H1 (cell line): ENCODE measurements around the gene CD7. TPM values are rescaled to one million over a fixed set of nuclear protein-coding genes. Genes with fewer than 3 reads are reported as not detected.

Experiments
- CTCF ChIA-PET: fragments of 300-600 bp; sonication (Branson Sonifier 250); formaldehyde crosslinking; loops from one replicate; lab custom pipeline; 2021; ENCODE audit not compliant: partially characterized antibody; lab: Charles Lee
- POLR2A ChIA-PET: fragments of 300-600 bp; sonication (Branson Sonifier 250); formaldehyde crosslinking; loops from one replicate; lab custom pipeline; 2021; ENCODE audit warnings: inconsistent platforms; ENCODE audit not compliant: partially characterized antibody; lab: Charles Lee
- DNase-seq, 2 experiments: peaks; one replicate each; pipeline versions ENCODE4 v3.0.0 to v3.0.0-alpha.2; 2010 to 2022; ENCODE audit warnings: low spot score in 2 of 2, low read depth in 1 of 2, mixed read lengths in 1 of 2
- FAIRE-seq: peaks from 2 replicates; lab custom pipeline; 2011; peaks lifted over from hg19 to GRCh38; lab: Jason Lieb, UNC
- H2AFZ ChIP-seq: 2 replicates; pipeline ENCODE4 v1.8.1; 2012; ENCODE audit warnings: low read length, inconsistent platforms
- H2AK5ac ChIP-seq: 2 replicates; pipeline ENCODE4 v1.6.1; 2013; ENCODE audit warnings: low read depth, low read length
- H2BK120ac ChIP-seq: replicated peaks from 2 replicates; pipeline ENCODE3; 2013; ENCODE audit warnings: low read depth, low read length, inconsistent platforms
- H2BK12ac ChIP-seq: 2 replicates; pipeline ENCODE4 v1.6.1; 2013; ENCODE audit warnings: low read depth, low read length
- H2BK15ac ChIP-seq: 2 replicates; pipeline ENCODE4 v1.6.1; 2013; ENCODE audit warnings: low read length
- H2BK20ac ChIP-seq: 2 replicates; pipeline ENCODE4 v1.6.1; 2013; ENCODE audit warnings: low read length
- H2BK5ac ChIP-seq: 2 replicates; pipeline ENCODE4 v1.6.1; 2013; ENCODE audit warnings: low read depth, low read length
- H3K14ac ChIP-seq: 2 replicates; pipeline ENCODE4 v1.6.1; 2013; ENCODE audit warnings: inconsistent platforms; ENCODE audit not compliant: insufficient read length
- H3K18ac ChIP-seq: 2 replicates; pipeline ENCODE4 v1.6.1; 2013; ENCODE audit warnings: low read length; ENCODE audit errors: extremely low read depth
- H3K23ac ChIP-seq: 2 replicates; pipeline ENCODE4 v1.6.1; 2013; ENCODE audit warnings: inconsistent platforms; ENCODE audit not compliant: insufficient read length
- H3K23me2 ChIP-seq: 2 replicates; pipeline ENCODE4 v1.6.1; 2013; ENCODE audit warnings: low read depth, low read length
- H3K27ac ChIP-seq: 2 replicates; pipeline ENCODE4 v1.6.1; 2011; ENCODE audit warnings: low read depth, low read length, inconsistent platforms
- H3K27me3 ChIP-seq, 4 experiments: replicated peaks in 1 of 4; 1 replicate in 1 of 4; 2 replicates in 3 of 4; pipeline versions ENCODE4 v1.6.1 to v1.8.1; 2011 to 2013; ENCODE audit warnings: low read length in 3 of 4, mild to moderate bottlenecking in 3 of 4, inconsistent platforms in 2 of 4, mixed read lengths in 2 of 4, moderate library complexity in 1 of 4; ENCODE audit not compliant: control insufficient read depth in 3 of 4, insufficient read depth in 3 of 4; ENCODE audit errors: extremely low read depth in 1 of 4
- H3K36me3 ChIP-seq, 4 experiments: 2 replicates each; pipeline versions ENCODE4 v1.6.1 to v1.8.1; 2011 to 2013; ENCODE audit warnings: mild to moderate bottlenecking in 4 of 4, low read length in 3 of 4, moderate library complexity in 2 of 4, control low read depth in 1 of 4, inconsistent platforms in 1 of 4; ENCODE audit not compliant: insufficient read depth in 4 of 4, control insufficient read depth in 2 of 4
- H3K4ac ChIP-seq: replicated peaks from 2 replicates; pipeline ENCODE3; 2013; ENCODE audit warnings: low read length, low read depth, mixed read lengths, inconsistent platforms; ENCODE audit not compliant: insufficient read length
- H3K4me1 ChIP-seq, 4 experiments: replicated peaks in 1 of 4; 1 replicate in 1 of 4; 2 replicates in 3 of 4; pipeline versions ENCODE4 v1.6.1 to v1.8.1; 2011 to 2013; ENCODE audit warnings: low read length in 3 of 4, inconsistent platforms in 2 of 4, mixed read lengths in 1 of 4; ENCODE audit not compliant: insufficient read depth in 4 of 4, control insufficient read depth in 3 of 4
- H3K4me2 ChIP-seq, 2 experiments: 2 replicates each; pipeline versions ENCODE4 v1.6.1 to v1.8.1; 2011 to 2013; ENCODE audit warnings: low read depth in 2 of 2, low read length in 2 of 2, control low read depth in 1 of 2, inconsistent platforms in 1 of 2, mild to moderate bottlenecking in 1 of 2; ENCODE audit not compliant: insufficient read depth in 1 of 2
- H3K4me3 ChIP-seq, 4 experiments: fragments of 200-600, 300-600 bp in 1 of 4; sonication (generic), shearing (Covaris generic), sonication (Bioruptor Twin) in 1 of 4; 2 replicates each; pipeline versions ENCODE4 v1.5.1 to v1.8.1; 2011 to 2016; ENCODE audit warnings: low read length in 4 of 4, low read depth in 3 of 4, control low read depth in 2 of 4, inconsistent platforms in 2 of 4, mild to moderate bottlenecking in 2 of 4, mixed read lengths in 1 of 4, moderate library complexity in 1 of 4; ENCODE audit not compliant: insufficient read depth in 2 of 4; ENCODE audit errors: extremely low read depth in 1 of 4
- H3K56ac ChIP-seq: replicated peaks from 2 replicates; pipeline ENCODE3; 2013; ENCODE audit warnings: low read depth, mild to moderate bottlenecking, mixed read lengths, low read length, inconsistent platforms; ENCODE audit not compliant: insufficient read length
- H3K79me1 ChIP-seq: 2 replicates; pipeline ENCODE4 v1.6.1; 2013; ENCODE audit warnings: low read depth, low read length, control low read depth
- H3K79me2 ChIP-seq, 2 experiments: 2 replicates each; pipeline versions ENCODE4 v1.6.1 to v1.8.1; 2012 to 2013; ENCODE audit warnings: low read length in 2 of 2, mild to moderate bottlenecking in 2 of 2, inconsistent platforms in 1 of 2; ENCODE audit not compliant: insufficient read depth in 2 of 2, control insufficient read depth in 1 of 2
- H3K9ac ChIP-seq, 4 experiments: replicated peaks in 1 of 4; 1 replicate in 1 of 4; 2 replicates in 3 of 4; pipeline versions ENCODE4 v1.6.1 to v1.8.1; 2011 to 2013; ENCODE audit warnings: low read depth in 3 of 4, low read length in 3 of 4, control low read depth in 2 of 4, mild to moderate bottlenecking in 2 of 4, moderate library complexity in 2 of 4, inconsistent platforms in 1 of 4; ENCODE audit errors: extremely low read depth in 1 of 4
- H3K9me3 ChIP-seq, 2 experiments: 2 replicates each; pipeline versions ENCODE4 v1.6.1 to v1.8.1; 2012 to 2013; ENCODE audit warnings: mild to moderate bottlenecking in 2 of 2, moderate library complexity in 2 of 2, control low read depth in 1 of 2, inconsistent platforms in 1 of 2, low read depth in 1 of 2, low read length in 1 of 2, mixed read lengths in 1 of 2; ENCODE audit not compliant: insufficient read depth in 2 of 2
- H4K20me1 ChIP-seq, 2 experiments: replicated peaks in 1 of 2; 2 replicates each; pipeline versions ENCODE3 to v1.8.1; 2011 to 2013; ENCODE audit warnings: inconsistent platforms in 2 of 2, low read length in 2 of 2, mild to moderate bottlenecking in 1 of 2; ENCODE audit not compliant: insufficient read depth in 2 of 2, control insufficient read depth in 1 of 2
- H4K5ac ChIP-seq: 2 replicates; pipeline ENCODE4 v1.6.1; 2013; ENCODE audit warnings: low read length, low read depth, mixed read lengths, inconsistent platforms; ENCODE audit not compliant: insufficient read length
- H4K8ac ChIP-seq: 2 replicates; pipeline ENCODE4 v1.8.0; 2013; ENCODE audit warnings: mild to moderate bottlenecking, moderate library complexity, low read length, inconsistent platforms; ENCODE audit not compliant: insufficient read depth; ENCODE audit errors: extremely low read depth
- H4K91ac ChIP-seq: replicated peaks from 2 replicates; pipeline ENCODE3; 2013; ENCODE audit warnings: low read length, mixed read lengths, inconsistent platforms; ENCODE audit not compliant: insufficient read length
- CBX5 ChIP-seq: fragments of 300-800, 300-1000 bp; sonication (generic); IDR thresholded peaks from 2 replicates; pipeline ENCODE4 v1.7.1; 2016; ENCODE audit warnings: antibody characterized with exemption, low read length, low read depth
- HDAC6 ChIP-seq: IDR thresholded peaks from one replicate; pipeline ENCODE4 v1.7.1; 2012; ENCODE audit warnings: low read depth, mild to moderate bottlenecking, inconsistent platforms, low read length, moderate library complexity
- SUZ12 ChIP-seq: fragments of 200-600 bp; sonication (generic); IDR thresholded peaks from 2 replicates; pipeline ENCODE4 v1.6.1; 2012; ENCODE audit warnings: mild to moderate bottlenecking, inconsistent platforms, low read length, moderate library complexity, mixed read lengths
- WGBS, 2 experiments: shearing (Covaris generic) in 1 of 2; methylation state at CpG; one replicate each; pipeline versions ENCODE4 v1.1.6 to v1.1.7; 2013 to 2015; ENCODE audit warnings: low lambda C conversion rate in 2 of 2, mixed read lengths in 2 of 2, inconsistent platforms in 1 of 2, low coverage in 1 of 2, missing lambda C conversion rate in 1 of 2; ENCODE audit not compliant: insufficient replicate concordance in 2 of 2, insufficient coverage in 1 of 2, insufficient read length in 1 of 2; ENCODE audit errors: extremely low coverage in 1 of 2, missing lambda C conversion rate in 1 of 2; 5-methylcytosine and 5-hydroxymethylcytosine counted together
- polyA plus RNA-seq, 7 experiments: library from polyadenylated mRNA; depleted of rRNA in 3 of 7; stranded (reverse) in 5 of 7; unstranded in 2 of 7; fragments of >200 nt in 5 of 7; fragments of 200-250 nt in 2 of 7; gene quantifications; 1 replicate in 5 of 7; 2 replicates in 1 of 7; 4 replicates in 1 of 7; pipeline versions ENCODE4 v1.2.1 to v1.2.3, GENCODE V29; 2011 to 2013; ENCODE audit warnings: missing spikeins in 2 of 7, mixed read lengths in 2 of 7
- total RNA-seq: library from RNA; stranded (reverse); fragmentation: NEBNext Ultra II Directional; extraction: Animal tissue kit (Norgen Biotek cat#: 25700); gene quantifications from 2 replicates; pipeline ENCODE4 v1.2.1, GENCODE V29; 2021

Gene CD7
- total and polyA plus RNA-seq, 2 of the 8 experiments (the other 6 are each of a cell fraction or from before 2014, with no cell fraction given), result 0.83 to 0.86 TPM

DNA sequence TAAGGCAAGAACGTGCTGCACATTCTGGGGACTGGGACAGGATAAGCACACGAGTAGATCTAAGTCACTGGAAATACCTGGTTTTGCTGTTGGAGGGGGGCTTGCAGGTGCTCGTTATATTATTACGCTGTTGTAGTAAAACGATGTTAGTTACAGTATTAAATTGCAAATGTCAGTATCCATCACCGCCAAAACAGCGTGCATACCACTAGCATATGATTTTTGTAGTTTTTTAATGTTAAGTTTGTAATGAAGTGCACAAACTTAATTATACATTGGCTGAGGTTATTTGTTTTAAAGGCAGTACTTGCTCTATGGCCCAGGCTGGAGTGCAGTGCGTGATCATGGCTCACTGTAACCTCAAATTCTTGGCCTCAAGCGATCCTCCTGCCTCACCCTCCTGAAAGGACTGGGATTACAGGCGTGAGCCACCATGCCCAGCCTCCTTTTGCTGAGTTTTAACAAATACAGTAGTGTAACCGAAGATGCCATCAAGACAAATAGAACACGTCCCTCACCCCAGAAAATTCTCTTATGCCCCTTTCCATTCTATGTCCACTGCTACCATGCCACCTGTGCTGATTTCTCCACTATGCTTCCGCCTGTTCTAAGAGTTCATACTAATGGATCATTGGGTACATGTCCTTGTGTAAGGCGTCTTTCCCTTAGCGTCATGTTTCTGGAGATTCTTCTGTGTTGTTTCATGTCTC is 23.2 kb downstream of the CD7 start:
- no peak overlapping the region for H2BK5ac ChIP-seq
- no peak for TF ChIP-seq CBX5
- 0 out of 2 replicates have a peak, but pooled peaks have one; percentile 14 for TF ChIP-seq SUZ12
- TF ChIP-seq HDAC6, result no peak
- no peaks in the 10 kb centered on the region for H3K9me3 ChIP-seq
- H3K4me3 ChIP-seq, result peak overlapping the region; percentile 27 to 74 (median 61); a peak in 7 of 8 replicates
- no peak overlapping the region for H4K5ac ChIP-seq
- FAIRE-seq, result no peak
- H3K4ac ChIP-seq, result no peak overlapping the region
- DNase-seq, result no peak
- no peaks in the 10 kb centered on the region; the same call in 1 of the 2 replicates for H3K23me2 ChIP-seq
- POLR2A ChIA-PET, result interaction anchor here (0.6 to 3.5 kb wide), 5 partner anchors 9 to 55 kb away, joined by 3 to 41 read pairs (median 4); partner anchors contain the start of gene CSNK1D
- H4K8ac ChIP-seq, result no peak overlapping the region
- no peak overlapping the region for H4K91ac ChIP-seq
- H3K9ac ChIP-seq, result peak overlapping the region in 1 of 4 experiments; percentile 65; a peak in 1 of 7 replicates
- 78% methylated on average over 15 of the region's 15 CpGs; no CpG with 5 or more reads in 1 of the 2 experiments for WGBS, 2 experiments
- peak overlapping the region; percentile 83 to 95 for H3K4me2 ChIP-seq
- no peaks in the 10 kb centered on the region; a peak in 1 of 4 replicates for H3K79me2 ChIP-seq
- no peak overlapping the region for H2BK120ac ChIP-seq
- no peak overlapping the region for H2BK15ac ChIP-seq
- no peak overlapping the region for H3K56ac ChIP-seq
- CTCF ChIA-PET, result no interaction called here
- no peak overlapping the region for H3K18ac ChIP-seq
- H2AFZ ChIP-seq, result no peak overlapping the region
- no peak overlapping the region for H2BK12ac ChIP-seq
- H3K14ac ChIP-seq, result no peak overlapping the region
- H3K23ac ChIP-seq, result no peak overlapping the region
- H4K20me1 ChIP-seq, result peaks cover 0 to 2% of the 10 kb centered on the region in 2 experiments
- peaks cover 0 to 7% (median 4%) of the 10 kb centered on the region in 4 experiments; a peak in 3 of 7 replicates for H3K27me3 ChIP-seq
- H3K4me1 ChIP-seq, result peaks cover 0 to 20% (median 5%) of the 10 kb centered on the region in 4 experiments; a peak in 5 of 7 replicates
- H3K79me1 ChIP-seq, result no peaks in the 10 kb centered on the region
- H3K27ac ChIP-seq, result no peak overlapping the region
- no peak overlapping the region for H2BK20ac ChIP-seq
- H2AK5ac ChIP-seq, result no peak overlapping the region
- no peaks in the 10 kb centered on the region for H3K36me3 ChIP-seq
